GM12878 (cell line): ENCODE measurements around the gene GALR3. TPM values are rescaled to one million over a fixed set of nuclear protein-coding genes. Genes with fewer than 3 reads are reported as not detected.

Experiments used
- ATAC-seq: fragments of 200-7000 bp; cut with Tn5 transposase; 3 replicates; pipeline ENCODE4 v1.9.1; 2020; ENCODE audit warnings: mild to moderate bottlenecking, moderate library complexity
- BruUV-seq: library from RNA; stranded (reverse); fragments of 400-500 nt; replicated peaks from 2 replicates; lab custom pipeline; 2021; lab: Mats Ljungman, UMichigan
- CTCF ChIA-PET: fragments of 300-600 bp; sonication (Branson Sonifier 250); formaldehyde crosslinking; extraction: SDS; loops from one replicate; lab custom pipeline; 2021; ENCODE audit warnings: inconsistent platforms; lab: Yijun Ruan, JAX
- POLR2A ChIA-PET: fragments of 350-600 bp; formaldehyde crosslinking; extraction: SDS; loops from one replicate; lab custom pipeline; 2021; ENCODE audit warnings: inconsistent platforms; lab: Charles Lee
- RAD21 ChIA-PET: fragments of 300-600 bp; sonication (Branson Sonifier 250); formaldehyde crosslinking; loops from one replicate; lab custom pipeline; 2023; ENCODE audit warnings: antibody characterized with exemption; ENCODE audit not compliant: unreplicated experiment; lab: Charles Lee
- SMC1A ChIA-PET: fragments of 300-600 bp; sonication (Branson Sonifier 250); formaldehyde crosslinking; loops from one replicate; lab custom pipeline; 2023; ENCODE audit not compliant: unreplicated experiment, uncharacterized antibody; lab: Charles Lee
- DNase-seq: peaks from one replicate; pipeline ENCODE4 v3.0.0-alpha.2; 2011; ENCODE audit warnings: low read depth, low spot score
- FAIRE-seq: peaks from 3 replicates; lab custom pipeline; 2011; peaks lifted over from hg19 to GRCh38; lab: Jason Lieb, UNC
- H2AFZ ChIP-seq: 2 replicates; pipeline ENCODE4 v1.6.0; 2011; ENCODE audit warnings: low read depth, low read length, control low read depth; ENCODE audit not compliant: control insufficient read depth
- H3K27ac ChIP-seq: 2 replicates; pipeline ENCODE4 v1.5.1; 2011; ENCODE audit warnings: control low read depth; ENCODE audit not compliant: control insufficient read depth, insufficient read depth
- H3K27me3 ChIP-seq, 2 experiments: replicated peaks in 1 of 2; 2 replicates each; pipeline versions ENCODE4 v1.6.0 to v1.6.1; 2011; ENCODE audit warnings: low read length in 1 of 2; ENCODE audit not compliant: control insufficient read depth in 2 of 2, insufficient read depth in 2 of 2
- H3K36me3 ChIP-seq, 2 experiments: 2 replicates each; pipeline ENCODE4 v1.5.1; 2011; ENCODE audit warnings: low read length in 1 of 2; ENCODE audit not compliant: control insufficient read depth in 2 of 2, insufficient read depth in 2 of 2
- H3K4me1 ChIP-seq: 2 replicates; pipeline ENCODE4 v1.6.1; 2011; ENCODE audit warnings: mild to moderate bottlenecking, low read length, moderate library complexity, mixed read lengths; ENCODE audit not compliant: control insufficient read depth, insufficient read depth
- H3K4me2 ChIP-seq: 2 replicates; pipeline ENCODE4 v1.6.0; 2011; ENCODE audit warnings: control low read depth; ENCODE audit not compliant: control insufficient read depth, insufficient read depth
- H3K4me3 ChIP-seq: fragments of 200-600 bp; sonication (generic); 2 replicates; pipeline ENCODE4 v1.5.1; 2016
- H3K79me2 ChIP-seq: 2 replicates; pipeline ENCODE4 v1.6.0; 2011; ENCODE audit warnings: low read length; ENCODE audit not compliant: control insufficient read depth, insufficient read depth
- H3K9ac ChIP-seq: 2 replicates; pipeline ENCODE4 v1.8.0; 2011; ENCODE audit warnings: low read length, control low read depth, mixed read lengths; ENCODE audit not compliant: control insufficient read depth, insufficient read depth
- H3K9me3 ChIP-seq: replicated peaks from 3 replicates; pipeline ENCODE4 v1.5.1; 2011; ENCODE audit warnings: mild to moderate bottlenecking, low read length; ENCODE audit not compliant: control insufficient read depth, insufficient read depth
- H4K20me1 ChIP-seq: 2 replicates; pipeline ENCODE4 v1.6.0; 2011; ENCODE audit not compliant: control insufficient read depth, insufficient read depth
- EGR1 ChIP-seq, 2 experiments: IDR thresholded peaks; 1 replicate in 1 of 2; 2 replicates in 1 of 2; pipeline ENCODE4 v1.6.1; 2011 to 2012; ENCODE audit warnings: low read depth in 2 of 2, low read length in 2 of 2, borderline replicate concordance in 1 of 2, mild to moderate bottlenecking in 1 of 2, moderate library complexity in 1 of 2
- HCFC1 ChIP-seq: fragments of 150-350 bp; IDR thresholded peaks from 2 replicates; pipeline ENCODE4 v1.6.1; 2014; ENCODE audit warnings: low read length
- NR2C1 ChIP-seq: fragments of 450-650 bp; IDR thresholded peaks from 2 replicates; pipeline ENCODE4 v1.6.1; 2017; ENCODE audit warnings: antibody characterized with exemption, mild to moderate bottlenecking, moderate library complexity
- NRF1 ChIP-seq: conservative IDR thresholded peaks from 2 replicates; pipeline ENCODE4 v1.6.1; 2011; ENCODE audit warnings: mild to moderate bottlenecking, low read depth, low read length, improper control_type of control experiment
- PAX5 ChIP-seq: IDR thresholded peaks from 2 replicates; pipeline ENCODE4 v1.6.1; 2011; ENCODE audit warnings: low read depth, low read length, borderline replicate concordance
- PML ChIP-seq: IDR thresholded peaks from 2 replicates; pipeline ENCODE4 v1.6.1; 2012; ENCODE audit warnings: low read length, inconsistent platforms
- RBBP5 ChIP-seq: fragments of 200-600 bp; sonication (generic); conservative IDR thresholded peaks from 2 replicates; pipeline ENCODE4 v1.6.1; 2016
- RUNX3 ChIP-seq: IDR thresholded peaks from 2 replicates; pipeline ENCODE4 v1.6.1; 2012; ENCODE audit warnings: low read length, inconsistent platforms
- TCF12 ChIP-seq: IDR thresholded peaks from 2 replicates; pipeline ENCODE4 v1.6.1; 2011; ENCODE audit warnings: low read depth, mild to moderate bottlenecking, low read length
- ZBED1 ChIP-seq: IDR thresholded peaks from 2 replicates; pipeline ENCODE4 v1.6.1; 2016; ENCODE audit warnings: borderline replicate concordance
- ZNF592 ChIP-seq: fragments of 450-650 bp; IDR thresholded peaks from 2 replicates; pipeline ENCODE4 v1.6.1; 2017; ENCODE audit warnings: mild to moderate bottlenecking, moderate library complexity
- WGBS: methylation state at CpG from one replicate; pipeline ENCODE4 v1.1.6; 2016; ENCODE audit warnings: low lambda C conversion rate; ENCODE audit not compliant: insufficient replicate concordance, insufficient coverage; ENCODE audit errors: missing lambda C conversion rate; 5-methylcytosine and 5-hydroxymethylcytosine counted together
- in situ Hi-C: fragments of 300-500 bp; cut with MboI; formaldehyde crosslinking; loops from 9 replicates; pipeline ENCODE4 v1.14.3; 2018; ENCODE audit warnings: mixed read lengths
- intact Hi-C: fragments of 100-400 bp; cut with micrococcal nuclease; formaldehyde crosslinking; loops from one replicate; pipeline ENCODE4 v1.14.2; 2022; ENCODE audit not compliant: unreplicated experiment
- polyA plus RNA-seq, 11 experiments: library from polyadenylated mRNA; depleted of rRNA in 4 of 11; unstranded in 6 of 11; stranded (reverse) in 5 of 11; fragments of >200 nt; fragmentation: Nextera tagmentation in 4 of 11; fragmentation: Illumina TruSeq in 1 of 11; extraction: Ambion mirVana in 4 of 11; extraction: Trizol in 1 of 11; gene quantifications; 1 replicate in 1 of 11; 2 replicates in 10 of 11; pipeline versions ENCODE4 v1.2.1 to v1.2.3, GENCODE V29; 2011 to 2016; ENCODE audit warnings: inconsistent platforms in 2 of 11, missing spikeins in 2 of 11, low read depth in 1 of 11
- total RNA-seq, 4 experiments: library from RNA; depleted of rRNA in 3 of 4; stranded (reverse); fragments of >200 nt in 3 of 4; fragmentation: Illumina TruSeq in 1 of 4; extraction: Trizol in 1 of 4; gene quantifications; 2 replicates each; pipeline versions ENCODE4 v1.2.1 to v1.2.3, GENCODE V29; 2013 to 2021
- TF ChIP-seq, protein P1 (sequence below): IDR thresholded peaks from 2 replicates; pipeline ENCODE4 v1.6.1; 2012; ENCODE audit warnings: mild to moderate bottlenecking, low read depth, low read length
- TF ChIP-seq, protein P2 (sequence below): IDR thresholded peaks from 2 replicates; pipeline ENCODE4 v1.6.1; 2011; ENCODE audit warnings: low read depth, low read length, improper control_type of control experiment, borderline replicate concordance
- TF ChIP-seq, protein P3 (sequence below): IDR thresholded peaks from 2 replicates; pipeline ENCODE4 v1.6.1; 2012; ENCODE audit warnings: low read length, inconsistent platforms

Gene GALR3
- total and polyA plus RNA-seq, 10 of the 15 experiments (the other 5 are each of a cell fraction or from before 2014, with no cell fraction given), result not detected

DNA sequence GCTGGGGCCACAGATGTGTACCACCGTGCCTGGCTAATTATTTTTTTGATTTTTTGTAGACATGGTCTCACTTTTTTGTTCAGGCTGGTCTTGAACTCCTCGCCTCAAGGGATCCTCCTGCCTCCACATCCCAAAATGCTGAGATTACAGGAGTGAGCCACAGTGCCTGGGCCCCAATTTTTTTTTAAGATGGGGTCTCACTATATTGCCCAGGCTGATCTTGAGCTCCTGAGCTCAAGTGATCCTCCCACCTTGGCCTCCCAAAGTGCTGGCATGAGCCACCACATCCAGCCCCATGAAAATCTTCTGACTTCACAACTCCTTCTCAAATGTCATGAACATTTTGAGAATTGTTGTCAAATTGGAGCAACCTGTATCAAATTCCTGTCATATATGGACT, 23.3 kb downstream of the GALR3 start:
- Histone ChIP-seq H3K4me1 (peaks cover 8% of the 10 kb centered on the region; the same call in 1 of the 2 replicates), H3K79me2 (peaks cover 51% of the 10 kb centered on the region), H3K4me2 (no peak overlapping the region), H4K20me1 (no peaks in the 10 kb centered on the region), H3K9me3 (peaks cover 2% of the 10 kb centered on the region; the same call in 2 of the 3 replicates), H2AFZ (no peak overlapping the region), H3K27me3 (no peaks in the 10 kb centered on the region), H3K27ac (no peak overlapping the region), H3K4me3 (no peak overlapping the region), H3K36me3 (no peaks in the 10 kb centered on the region; a peak in 1 of 4 replicates), H3K9ac (no peak overlapping the region)
- in situ Hi-C loops (no loop called here), intact Hi-C loops (loop anchor here (10.0 kb wide), 1 partner anchor 908 kb away; the partner anchor contains the start of gene SUN2)
- no TSS peak for BruUV-seq
- no peak for ATAC-seq
- no peak for FAIRE-seq
- CTCF ChIA-PET, result no interaction called here
- POLR2A ChIA-PET, result no interaction called here
- TF ChIP-seq ZNF592, result no peak
- no peak for TF ChIP-seq ZBED1
- TF ChIP-seq EGR1 (IDR thresholded peaks at IDR 0.05; ENCODE audit: borderline replicate concordance in 1 of 2, low read depth in 2 of 2, low read length in 2 of 2), result no peak
- TF ChIP-seq RUNX3, result no peak
- TF ChIP-seq, protein P1, sequence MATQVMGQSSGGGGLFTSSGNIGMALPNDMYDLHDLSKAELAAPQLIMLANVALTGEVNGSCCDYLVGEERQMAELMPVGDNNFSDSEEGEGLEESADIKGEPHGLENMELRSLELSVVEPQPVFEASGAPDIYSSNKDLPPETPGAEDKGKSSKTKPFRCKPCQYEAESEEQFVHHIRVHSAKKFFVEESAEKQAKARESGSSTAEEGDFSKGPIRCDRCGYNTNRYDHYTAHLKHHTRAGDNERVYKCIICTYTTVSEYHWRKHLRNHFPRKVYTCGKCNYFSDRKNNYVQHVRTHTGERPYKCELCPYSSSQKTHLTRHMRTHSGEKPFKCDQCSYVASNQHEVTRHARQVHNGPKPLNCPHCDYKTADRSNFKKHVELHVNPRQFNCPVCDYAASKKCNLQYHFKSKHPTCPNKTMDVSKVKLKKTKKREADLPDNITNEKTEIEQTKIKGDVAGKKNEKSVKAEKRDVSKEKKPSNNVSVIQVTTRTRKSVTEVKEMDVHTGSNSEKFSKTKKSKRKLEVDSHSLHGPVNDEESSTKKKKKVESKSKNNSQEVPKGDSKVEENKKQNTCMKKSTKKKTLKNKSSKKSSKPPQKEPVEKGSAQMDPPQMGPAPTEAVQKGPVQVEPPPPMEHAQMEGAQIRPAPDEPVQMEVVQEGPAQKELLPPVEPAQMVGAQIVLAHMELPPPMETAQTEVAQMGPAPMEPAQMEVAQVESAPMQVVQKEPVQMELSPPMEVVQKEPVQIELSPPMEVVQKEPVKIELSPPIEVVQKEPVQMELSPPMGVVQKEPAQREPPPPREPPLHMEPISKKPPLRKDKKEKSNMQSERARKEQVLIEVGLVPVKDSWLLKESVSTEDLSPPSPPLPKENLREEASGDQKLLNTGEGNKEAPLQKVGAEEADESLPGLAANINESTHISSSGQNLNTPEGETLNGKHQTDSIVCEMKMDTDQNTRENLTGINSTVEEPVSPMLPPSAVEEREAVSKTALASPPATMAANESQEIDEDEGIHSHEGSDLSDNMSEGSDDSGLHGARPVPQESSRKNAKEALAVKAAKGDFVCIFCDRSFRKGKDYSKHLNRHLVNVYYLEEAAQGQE, result no peak
- TF ChIP-seq RBBP5, result no peak
- TF ChIP-seq, protein P2, sequence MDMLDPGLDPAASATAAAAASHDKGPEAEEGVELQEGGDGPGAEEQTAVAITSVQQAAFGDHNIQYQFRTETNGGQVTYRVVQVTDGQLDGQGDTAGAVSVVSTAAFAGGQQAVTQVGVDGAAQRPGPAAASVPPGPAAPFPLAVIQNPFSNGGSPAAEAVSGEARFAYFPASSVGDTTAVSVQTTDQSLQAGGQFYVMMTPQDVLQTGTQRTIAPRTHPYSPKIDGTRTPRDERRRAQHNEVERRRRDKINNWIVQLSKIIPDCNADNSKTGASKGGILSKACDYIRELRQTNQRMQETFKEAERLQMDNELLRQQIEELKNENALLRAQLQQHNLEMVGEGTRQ, result no peak
- TF ChIP-seq TCF12, result no peak
- TF ChIP-seq, protein P3, sequence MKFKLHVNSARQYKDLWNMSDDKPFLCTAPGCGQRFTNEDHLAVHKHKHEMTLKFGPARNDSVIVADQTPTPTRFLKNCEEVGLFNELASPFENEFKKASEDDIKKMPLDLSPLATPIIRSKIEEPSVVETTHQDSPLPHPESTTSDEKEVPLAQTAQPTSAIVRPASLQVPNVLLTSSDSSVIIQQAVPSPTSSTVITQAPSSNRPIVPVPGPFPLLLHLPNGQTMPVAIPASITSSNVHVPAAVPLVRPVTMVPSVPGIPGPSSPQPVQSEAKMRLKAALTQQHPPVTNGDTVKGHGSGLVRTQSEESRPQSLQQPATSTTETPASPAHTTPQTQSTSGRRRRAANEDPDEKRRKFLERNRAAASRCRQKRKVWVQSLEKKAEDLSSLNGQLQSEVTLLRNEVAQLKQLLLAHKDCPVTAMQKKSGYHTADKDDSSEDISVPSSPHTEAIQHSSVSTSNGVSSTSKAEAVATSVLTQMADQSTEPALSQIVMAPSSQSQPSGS, result no peak
- TF ChIP-seq PAX5, result no peak
- no peak for TF ChIP-seq NRF1
- no peak for TF ChIP-seq PML
- TF ChIP-seq HCFC1, result no peak
- TF ChIP-seq NR2C1, result no peak
- WGBS, result 93% methylated on average over 2 of the region's 2 CpGs
- no peak for DNase-seq
- SMC1A ChIA-PET, result no interaction called here
- RAD21 ChIA-PET, result no interaction called here
